ENCODE data around the gene KDM4B.

DNA sequence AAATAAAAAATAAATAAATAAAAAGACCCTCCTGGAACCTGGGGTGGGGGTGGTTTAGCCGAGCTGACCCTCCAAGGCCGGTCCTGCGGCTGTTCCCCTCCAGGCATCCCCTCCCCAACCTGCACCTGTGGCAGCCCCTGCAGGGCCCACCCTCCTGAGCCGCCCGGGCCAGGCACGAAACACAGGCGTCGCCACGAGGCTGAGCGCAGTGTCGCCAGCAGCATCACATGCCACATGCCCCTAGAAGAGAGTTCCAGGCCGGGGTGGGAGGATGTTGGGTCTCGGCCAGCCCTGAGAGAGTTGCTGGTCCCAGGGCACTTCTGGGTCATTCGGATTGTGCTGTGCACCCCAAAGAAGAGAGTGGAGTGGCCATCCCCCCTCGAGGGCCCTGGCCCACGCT lies 82.0 kb downstream of the KDM4B start:
- TF ChIP-seq, protein P1, sequence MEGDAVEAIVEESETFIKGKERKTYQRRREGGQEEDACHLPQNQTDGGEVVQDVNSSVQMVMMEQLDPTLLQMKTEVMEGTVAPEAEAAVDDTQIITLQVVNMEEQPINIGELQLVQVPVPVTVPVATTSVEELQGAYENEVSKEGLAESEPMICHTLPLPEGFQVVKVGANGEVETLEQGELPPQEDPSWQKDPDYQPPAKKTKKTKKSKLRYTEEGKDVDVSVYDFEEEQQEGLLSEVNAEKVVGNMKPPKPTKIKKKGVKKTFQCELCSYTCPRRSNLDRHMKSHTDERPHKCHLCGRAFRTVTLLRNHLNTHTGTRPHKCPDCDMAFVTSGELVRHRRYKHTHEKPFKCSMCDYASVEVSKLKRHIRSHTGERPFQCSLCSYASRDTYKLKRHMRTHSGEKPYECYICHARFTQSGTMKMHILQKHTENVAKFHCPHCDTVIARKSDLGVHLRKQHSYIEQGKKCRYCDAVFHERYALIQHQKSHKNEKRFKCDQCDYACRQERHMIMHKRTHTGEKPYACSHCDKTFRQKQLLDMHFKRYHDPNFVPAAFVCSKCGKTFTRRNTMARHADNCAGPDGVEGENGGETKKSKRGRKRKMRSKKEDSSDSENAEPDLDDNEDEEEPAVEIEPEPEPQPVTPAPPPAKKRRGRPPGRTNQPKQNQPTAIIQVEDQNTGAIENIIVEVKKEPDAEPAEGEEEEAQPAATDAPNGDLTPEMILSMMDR (IDR thresholded peaks at IDR 0.05) = no peak
- no peak for TF ChIP-seq POLR2A (IDR thresholded peaks at IDR 0.05)

Data from uterus (tissue), 2 donors.